ENCODE results near the gene MLLT6. TPM values are rescaled to one million over a fixed set of nuclear protein-coding genes. Genes with fewer than 3 reads are reported as not detected.

The MLLT6 gene
- polyA plus RNA-seq, 4 donors = 85.2 to 96.4 (median 86.6) TPM

DNA sequence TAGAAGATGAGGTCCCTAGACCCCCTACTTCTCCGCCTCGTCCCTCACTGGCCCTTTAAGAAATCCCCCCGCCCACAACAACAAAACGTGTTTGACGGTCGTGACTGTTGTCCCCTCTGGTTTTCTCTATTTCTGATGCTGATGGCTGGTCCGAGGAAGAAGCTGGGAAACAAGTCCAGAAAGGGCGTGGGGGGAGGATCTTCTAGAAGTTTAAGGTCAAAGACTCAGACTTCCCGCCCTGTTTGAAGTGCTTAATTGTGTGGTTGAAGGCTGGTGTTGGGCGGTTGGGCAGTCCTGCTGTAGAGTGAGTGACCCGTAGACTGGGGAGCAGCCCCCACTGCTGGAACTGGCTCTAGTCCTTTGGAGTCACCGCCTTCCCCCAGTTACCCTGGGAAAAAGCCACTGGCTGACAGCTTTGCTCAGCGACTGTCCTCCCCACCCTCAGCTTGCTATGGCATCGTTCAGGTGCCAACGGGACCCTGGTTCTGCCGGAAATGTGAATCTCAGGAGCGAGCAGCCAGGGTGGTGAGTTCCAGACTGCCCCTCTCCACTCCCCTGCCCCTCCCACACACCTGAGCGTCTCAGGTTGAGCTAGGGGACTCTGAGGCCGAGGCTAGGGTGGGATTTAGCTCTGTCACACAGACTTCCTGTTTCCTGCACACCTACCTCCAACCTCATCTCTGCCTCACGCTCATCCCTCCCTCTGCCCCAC, 1.6 kb downstream of the MLLT6 start:
- DNase-seq (ENCODE audit: low read depth in 4 of 4, low spot score in 3 of 4) = no peak

DNA sequence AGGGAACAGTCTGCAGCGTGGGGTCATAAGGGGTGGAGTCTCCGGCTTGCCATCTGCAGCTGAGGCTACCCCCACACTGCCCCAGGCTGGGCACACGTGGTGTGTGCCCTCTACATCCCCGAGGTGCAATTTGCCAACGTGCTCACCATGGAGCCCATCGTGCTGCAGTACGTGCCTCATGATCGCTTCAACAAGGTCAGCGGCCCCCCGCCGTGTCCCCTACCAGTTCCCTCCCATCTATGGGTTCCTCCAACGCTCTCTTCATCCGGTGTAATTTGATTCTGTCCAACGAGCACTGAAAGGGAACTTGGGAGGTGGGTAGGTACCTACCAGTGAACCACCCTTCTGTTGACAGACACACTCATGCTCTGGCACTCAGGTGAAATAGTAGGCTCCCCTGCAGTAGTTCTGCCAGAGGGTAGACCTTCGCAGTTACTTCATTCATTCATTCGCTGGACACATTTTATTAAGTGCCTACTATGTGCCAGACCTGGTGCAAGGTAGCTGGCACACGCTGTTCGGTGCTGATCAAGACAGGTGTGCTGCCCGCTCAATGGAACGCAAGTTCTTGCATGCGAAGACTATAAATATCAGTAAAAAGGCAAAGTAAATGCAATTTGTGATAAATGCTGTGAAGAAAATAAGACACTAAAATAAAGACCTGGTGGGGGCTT, 2.7 kb downstream of the MLLT6 start:
- no peak for DNase-seq (ENCODE audit: low read depth in 4 of 4, low spot score in 3 of 4)

DNA sequence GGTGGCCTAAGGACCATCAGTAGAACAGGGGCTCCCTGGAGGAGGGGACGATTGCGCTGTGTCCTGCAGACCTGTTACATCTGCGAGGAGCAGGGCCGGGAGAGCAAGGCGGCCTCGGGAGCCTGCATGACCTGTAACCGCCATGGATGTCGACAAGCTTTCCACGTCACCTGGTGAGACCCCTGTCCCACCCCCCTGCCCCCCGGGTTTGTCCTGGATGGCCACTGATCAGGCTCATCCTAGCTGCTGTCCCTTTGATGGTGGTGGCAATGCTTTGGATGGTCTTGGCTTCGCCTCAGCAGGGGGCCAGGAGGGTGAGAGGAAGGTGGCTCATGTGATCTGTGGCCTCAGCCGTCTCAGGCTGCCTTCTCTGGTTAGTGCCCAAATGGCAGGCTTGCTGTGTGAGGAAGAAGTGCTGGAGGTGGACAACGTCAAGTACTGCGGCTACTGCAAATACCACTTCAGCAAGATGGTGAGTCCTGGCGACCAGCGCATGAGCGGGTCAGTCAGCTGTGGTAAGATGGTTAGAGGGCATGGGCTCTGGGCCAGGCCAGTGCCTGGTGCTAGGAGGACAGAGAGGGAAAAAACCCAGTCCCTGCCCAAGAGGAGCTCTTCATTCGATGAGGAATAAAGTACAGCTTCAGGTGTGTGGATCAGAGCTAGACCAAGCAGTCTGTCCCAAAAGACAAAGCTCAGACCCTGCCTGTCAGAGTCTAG, 4.2 kb downstream of the MLLT6 start:
- no peak for DNase-seq (ENCODE audit: low read depth in 4 of 4, low spot score in 3 of 4)

DNA sequence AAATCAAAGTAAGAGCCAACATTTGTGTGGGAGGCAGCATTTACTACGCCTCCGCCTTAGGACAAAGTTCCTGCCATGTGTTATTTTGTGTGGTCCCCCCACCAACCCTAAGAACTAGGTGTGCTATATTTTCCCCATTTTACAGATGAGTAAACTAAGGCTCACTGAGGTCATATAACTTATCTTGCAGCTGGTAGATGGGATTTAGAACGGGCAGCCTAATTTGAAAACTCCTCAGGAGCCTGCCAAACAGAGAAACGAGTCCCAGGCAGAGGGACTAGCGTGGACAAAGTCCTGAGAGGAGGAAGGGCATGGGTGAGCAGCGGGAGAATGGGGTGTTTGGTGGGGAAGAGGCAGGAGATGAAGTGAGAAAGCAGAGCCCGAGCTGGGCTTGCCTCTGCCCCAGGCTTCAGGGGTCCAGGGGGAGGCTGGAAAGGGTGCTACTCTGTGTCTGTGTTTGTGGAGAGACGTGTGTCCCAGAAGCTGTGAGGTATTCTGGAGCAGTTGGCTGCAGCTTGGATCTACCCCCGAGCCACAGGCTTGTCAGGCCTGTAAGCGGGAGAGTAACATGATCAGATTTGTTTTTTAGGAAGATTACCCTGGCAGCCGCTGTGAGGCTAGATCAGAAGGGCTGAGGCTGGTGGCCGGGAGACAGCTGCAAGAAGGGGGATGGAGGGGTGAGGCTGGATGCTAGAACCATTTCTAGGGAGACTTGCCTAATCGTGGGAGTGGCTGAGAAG, 5.0 kb downstream of the MLLT6 start:
- DNase-seq (ENCODE audit: low read depth in 4 of 4, low spot score in 3 of 4) = no peak

DNA sequence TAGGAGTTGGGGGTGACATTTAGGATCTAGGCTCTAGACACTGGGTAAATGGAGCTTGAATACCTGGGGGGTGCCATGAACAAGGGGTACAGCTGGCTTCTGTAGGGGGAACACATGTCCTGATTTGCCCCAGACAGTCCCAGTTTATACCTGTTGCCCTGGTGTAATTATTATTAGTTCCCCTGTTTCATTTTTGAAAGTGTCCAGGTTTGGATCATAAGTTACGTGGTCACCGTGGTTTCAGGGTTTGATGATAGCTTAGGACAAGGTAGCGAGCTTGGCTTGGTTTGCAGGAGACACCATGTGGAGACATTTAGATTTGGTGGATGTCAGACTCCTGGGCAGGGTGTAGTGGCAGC, 5.5 kb downstream of the MLLT6 start:
- no peak for DNase-seq (ENCODE audit: low read depth in 4 of 4, low spot score in 3 of 4)

DNA sequence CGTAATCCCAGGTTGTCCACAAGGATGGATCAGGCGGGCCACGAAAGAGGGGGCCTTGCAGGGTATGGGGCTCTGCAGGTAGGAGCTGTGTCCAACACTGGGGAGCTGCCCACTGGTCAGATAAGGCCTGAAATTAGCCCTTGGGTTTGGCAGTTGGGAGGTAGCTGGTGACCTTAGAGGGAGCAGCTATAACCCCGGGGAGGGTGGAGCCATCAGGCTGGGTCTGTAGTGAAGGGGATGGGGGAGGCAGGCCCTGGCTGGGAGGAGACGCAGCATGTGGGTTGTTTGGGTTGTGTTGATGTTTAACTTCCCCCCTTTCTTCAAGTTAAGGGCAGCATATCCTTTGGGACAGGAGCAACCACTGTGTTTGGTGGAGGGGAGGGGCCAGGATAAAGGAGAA, 5.9 kb downstream of the MLLT6 start:
- no peak for DNase-seq (ENCODE audit: low read depth in 4 of 4, low spot score in 3 of 4)

DNA sequence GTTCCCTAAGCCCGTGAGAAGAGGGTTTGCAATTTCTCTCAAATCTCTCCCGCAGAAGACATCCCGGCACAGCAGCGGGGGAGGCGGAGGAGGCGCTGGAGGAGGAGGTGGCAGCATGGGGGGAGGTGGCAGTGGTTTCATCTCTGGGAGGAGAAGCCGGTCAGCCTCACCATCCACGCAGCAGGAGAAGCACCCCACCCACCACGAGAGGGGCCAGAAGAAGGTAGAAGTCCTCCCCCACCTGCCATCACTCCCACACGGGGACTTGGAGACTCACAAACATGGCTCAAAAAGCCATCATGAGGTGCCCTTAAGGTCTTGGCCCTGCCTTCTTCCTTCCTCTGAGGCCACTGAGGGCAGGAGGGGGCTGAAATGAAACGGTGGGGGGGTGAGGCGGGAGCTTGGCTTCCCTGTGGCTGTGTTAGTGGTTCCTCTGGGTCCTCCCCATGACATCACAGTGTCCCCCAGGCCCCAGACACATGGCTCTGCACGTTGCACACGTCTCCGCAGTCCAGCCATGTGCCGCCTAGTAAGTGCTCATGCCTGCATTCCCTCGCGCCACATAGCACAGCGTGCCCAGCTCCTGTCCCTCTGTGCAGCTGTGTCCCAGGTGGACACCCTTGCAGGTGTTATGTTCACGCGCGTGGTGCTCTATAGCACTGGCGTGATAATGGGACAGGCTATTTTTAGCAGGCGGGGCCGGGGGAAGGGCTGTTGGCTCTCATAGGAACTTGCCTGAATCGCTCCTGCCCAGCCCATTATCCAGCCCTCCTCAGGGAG, 6.9 kb downstream of the MLLT6 start:
- DNase-seq (ENCODE audit: low read depth in 4 of 4, low spot score in 3 of 4) = no peak

DNA sequence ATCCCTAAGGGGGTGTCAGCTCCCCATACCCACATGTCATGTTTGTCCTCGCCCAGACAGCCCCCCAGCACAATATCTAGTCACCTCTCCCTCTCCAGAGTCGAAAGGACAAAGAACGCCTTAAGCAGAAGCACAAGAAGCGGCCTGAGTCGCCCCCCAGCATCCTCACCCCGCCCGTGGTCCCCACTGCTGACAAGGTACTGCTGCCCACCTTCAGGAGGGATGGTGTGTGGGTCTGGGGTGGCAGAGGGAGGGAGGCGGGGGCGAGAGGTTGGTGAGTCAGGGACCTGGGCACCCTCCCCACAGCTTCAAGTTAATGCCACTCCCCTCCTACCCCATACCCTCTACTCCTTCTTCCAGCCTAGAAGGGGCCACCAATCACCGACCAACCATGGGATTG, 7.5 kb downstream of the MLLT6 start:
- DNase-seq (ENCODE audit: low read depth in 4 of 4, low spot score in 3 of 4) = no peak

DNA sequence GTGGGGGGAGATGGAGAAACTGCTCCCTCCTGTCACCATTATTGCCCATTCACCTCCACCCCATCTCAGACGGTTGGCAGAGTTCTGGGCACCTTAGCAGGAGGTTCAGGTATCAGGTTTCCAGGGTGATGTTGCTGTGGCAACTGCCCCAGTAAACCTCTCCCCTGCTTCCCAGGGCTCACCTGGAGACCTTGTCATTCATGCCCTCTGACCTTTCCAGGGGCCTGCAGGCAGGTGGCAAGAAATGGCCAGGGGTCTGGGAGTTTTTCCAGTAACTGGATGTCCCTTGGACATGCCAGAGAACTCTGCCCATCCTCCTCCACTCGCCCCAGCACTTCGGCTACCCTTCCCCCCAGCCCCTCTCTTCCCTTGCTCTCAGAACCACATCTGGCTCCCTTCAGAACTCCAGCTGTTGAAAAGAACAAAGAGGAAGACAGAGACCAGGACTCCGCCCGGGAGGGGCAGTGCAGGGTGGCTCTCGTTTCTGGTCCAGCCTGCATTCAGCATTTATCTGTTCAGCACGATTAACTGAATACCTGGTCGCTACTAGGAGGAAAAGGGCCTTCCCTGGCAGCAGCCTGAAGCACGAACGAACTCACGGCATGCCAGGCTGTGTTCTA, 8.5 kb downstream of the MLLT6 start:
- no peak for DNase-seq (ENCODE audit: low read depth in 4 of 4, low spot score in 3 of 4)

DNA sequence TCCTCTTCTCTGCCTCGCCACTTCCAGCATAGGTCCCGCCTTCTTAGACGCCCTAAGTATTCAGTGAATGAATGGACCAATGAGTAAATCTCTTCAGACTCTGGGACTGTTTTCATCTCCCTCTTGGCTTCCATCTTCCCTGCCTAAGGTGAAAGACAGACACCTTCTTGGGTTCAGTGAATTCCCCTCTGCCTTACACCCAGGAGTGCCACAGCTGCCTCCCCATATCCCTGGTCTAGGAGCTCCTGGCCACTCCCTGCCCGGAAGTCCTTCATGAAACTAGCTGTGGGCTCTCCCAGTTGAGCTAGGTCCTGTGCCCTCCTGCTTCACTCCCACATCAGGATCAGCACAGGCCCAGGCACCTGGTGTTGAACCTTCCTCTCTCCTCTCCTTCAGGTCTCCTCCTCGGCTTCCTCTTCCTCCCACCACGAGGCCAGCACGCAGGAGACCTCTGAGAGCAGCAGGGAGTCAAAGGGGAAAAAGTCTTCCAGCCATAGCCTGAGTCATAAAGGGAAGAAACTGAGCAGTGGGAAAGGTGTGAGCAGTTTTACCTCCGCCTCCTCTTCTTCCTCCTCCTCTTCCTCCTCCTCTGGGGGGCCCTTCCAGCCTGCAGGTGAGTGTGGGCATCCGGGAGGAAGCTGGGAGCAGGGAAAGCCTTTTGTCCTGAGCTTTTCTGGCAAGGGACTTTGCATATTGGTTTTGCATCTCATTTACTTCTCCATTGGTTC, 10.3 kb downstream of the MLLT6 start:
- no peak for DNase-seq (ENCODE audit: low read depth in 4 of 4, low spot score in 3 of 4)

DNA sequence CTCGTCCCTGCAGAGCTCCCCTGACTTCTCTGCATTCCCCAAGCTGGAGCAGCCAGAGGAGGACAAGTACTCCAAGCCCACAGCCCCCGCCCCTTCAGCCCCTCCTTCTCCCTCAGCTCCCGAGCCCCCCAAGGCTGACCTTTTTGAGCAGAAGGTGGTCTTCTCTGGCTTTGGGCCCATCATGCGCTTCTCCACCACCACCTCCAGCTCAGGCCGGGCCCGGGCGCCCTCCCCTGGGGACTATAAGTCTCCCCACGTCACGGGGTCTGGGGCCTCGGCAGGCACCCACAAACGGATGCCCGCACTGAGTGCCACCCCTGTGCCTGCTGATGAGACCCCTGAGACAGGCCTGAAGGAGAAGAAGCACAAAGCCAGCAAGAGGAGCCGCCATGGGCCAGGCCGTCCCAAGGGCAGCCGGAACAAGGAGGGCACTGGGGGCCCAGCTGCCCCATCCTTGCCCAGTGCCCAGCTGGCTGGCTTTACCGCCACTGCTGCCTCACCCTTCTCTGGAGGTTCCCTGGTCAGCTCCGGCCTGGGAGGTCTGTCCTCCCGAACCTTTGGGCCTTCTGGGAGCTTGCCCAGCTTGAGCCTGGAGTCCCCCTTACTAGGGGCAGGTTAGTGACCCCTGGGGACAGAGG, 11.4 kb downstream of the MLLT6 start:
- no peak for DNase-seq (ENCODE audit: low read depth in 4 of 4, low spot score in 3 of 4)

DNA sequence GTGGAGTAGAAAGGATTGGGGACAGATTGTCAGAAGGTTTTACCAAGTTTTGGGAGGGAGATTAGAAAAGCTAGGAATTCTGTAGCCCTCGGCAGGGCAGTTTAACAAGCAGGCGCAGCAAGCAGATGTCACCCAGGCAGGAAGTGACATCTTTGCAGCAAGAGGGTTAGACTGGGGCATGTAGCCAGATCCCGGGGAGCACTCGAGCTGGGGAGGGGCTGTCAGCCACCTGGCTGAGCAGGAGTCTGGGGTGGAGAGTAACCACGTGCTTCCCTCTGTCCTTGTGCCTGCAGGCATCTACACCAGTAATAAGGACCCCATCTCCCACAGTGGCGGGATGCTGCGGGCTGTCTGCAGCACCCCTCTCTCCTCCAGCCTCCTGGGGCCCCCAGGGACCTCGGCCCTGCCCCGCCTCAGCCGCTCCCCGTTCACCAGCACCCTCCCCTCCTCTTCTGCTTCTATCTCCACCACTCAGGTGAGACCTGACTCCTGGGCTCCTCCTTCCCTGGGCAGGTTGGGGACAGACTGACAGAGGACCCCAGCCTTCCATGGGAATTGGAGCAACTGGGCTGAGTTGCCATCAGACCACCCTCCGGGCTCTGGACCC, 12.2 kb downstream of the MLLT6 start:
- DNase-seq (ENCODE audit: low read depth in 4 of 4, low spot score in 3 of 4) = no peak

DNA sequence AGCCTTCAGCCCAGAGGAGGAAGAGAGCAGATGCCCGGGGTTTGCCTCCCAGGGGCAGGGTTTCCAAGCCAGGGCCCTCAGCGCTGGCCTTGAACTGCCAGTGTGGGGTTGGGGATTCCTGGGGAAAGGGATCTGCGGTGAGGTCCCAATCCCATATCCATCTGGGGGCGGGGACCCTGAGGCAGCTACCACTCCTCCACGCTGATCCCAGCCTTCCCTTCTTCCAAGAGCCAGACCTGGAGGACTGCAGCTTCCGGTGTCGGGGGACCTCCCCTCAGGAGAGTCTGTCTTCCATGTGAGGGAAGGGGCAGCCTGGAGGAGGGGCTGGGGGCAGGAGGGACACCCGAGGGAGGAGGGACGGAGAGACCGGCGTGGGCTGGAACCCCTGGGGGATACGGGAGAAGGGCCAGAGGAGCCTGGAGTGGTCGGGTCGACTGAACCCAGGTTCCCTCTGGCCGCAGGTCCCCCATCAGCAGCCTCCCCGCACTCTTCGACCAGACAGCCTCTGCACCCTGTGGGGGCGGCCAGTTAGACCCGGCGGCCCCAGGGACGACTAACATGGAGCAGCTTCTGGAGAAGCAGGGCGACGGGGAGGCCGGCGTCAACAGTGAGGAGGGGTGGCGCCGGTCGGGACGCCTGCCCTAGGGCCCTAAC, 14.3 kb downstream of the MLLT6 start:
- DNase-seq (ENCODE audit: low read depth in 4 of 4, low spot score in 3 of 4) = no peak

DNA sequence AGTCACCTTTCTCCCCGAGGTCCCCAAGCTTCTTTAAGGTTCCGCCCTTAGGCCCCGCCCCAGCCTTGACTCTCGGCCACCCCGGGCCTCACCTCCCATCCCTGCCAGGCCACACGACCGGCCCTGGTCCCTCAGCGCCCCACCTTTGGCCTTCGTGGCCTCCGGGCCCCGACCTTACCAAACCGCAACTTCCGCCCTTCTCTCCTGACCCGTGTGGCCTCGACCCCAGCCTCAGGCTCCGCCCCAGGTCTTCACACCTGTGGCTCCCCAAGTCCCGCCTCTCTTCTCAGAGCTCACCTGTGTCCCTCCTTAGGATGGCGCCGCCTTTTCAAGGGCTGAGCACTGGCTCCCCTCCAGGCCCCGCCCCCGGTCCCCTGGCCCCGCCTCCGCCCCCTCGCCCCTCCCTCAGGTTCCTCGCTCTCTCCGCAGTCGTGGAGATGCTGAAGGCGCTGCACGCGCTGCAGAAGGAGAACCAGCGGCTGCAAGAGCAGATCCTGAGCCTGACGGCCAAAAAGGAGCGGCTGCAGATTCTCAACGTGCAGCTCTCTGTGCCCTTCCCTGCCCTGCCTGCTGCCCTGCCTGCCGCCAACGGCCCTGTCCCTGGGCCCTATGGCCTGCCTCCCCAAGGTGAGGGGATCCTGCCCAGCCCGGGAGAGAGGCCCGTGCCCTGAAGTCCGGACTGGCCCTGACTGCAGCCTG, 15.0 kb downstream of the MLLT6 start:
- DNase-seq (ENCODE audit: low read depth in 4 of 4, low spot score in 3 of 4) = no peak

DNA sequence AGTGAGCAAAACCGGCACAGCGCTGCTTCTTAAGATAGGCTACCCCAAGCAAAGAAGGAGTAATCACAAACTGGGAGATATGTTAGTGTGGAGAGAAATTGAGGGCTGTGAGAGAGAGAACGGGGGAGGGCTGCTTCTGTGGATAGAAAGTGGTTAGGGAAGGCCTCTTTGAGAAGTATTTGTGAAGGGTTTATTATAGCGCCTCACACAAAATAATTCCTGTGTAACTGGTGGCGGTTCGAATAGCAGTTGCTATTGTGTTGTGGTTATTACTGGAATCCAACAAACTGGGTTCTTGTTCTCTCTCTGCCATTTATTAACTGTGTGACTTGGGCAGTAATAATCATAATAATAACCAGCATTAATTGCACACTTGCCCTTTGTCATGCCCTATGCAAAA, 15.9 kb downstream of the MLLT6 start:
- DNase-seq (ENCODE audit: low read depth in 4 of 4, low spot score in 3 of 4) = no peak

DNA sequence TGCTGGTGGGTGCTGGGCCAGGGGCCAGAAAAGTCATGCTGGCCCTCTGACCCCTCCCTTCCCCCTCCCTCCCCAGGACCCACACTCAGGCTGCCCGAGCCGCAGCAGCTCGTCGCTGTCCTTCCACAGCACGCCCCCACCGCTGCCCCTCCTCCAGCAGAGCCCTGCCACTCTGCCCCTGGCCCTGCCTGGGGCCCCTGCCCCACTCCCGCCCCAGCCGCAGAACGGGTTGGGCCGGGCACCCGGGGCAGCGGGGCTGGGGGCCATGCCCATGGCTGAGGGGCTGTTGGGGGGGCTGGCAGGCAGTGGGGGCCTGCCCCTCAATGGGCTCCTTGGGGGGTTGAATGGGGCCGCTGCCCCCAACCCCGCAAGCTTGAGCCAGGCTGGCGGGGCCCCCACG, 16.7 kb downstream of the MLLT6 start:
- no peak for DNase-seq (ENCODE audit: low read depth in 4 of 4, low spot score in 3 of 4)

DNA sequence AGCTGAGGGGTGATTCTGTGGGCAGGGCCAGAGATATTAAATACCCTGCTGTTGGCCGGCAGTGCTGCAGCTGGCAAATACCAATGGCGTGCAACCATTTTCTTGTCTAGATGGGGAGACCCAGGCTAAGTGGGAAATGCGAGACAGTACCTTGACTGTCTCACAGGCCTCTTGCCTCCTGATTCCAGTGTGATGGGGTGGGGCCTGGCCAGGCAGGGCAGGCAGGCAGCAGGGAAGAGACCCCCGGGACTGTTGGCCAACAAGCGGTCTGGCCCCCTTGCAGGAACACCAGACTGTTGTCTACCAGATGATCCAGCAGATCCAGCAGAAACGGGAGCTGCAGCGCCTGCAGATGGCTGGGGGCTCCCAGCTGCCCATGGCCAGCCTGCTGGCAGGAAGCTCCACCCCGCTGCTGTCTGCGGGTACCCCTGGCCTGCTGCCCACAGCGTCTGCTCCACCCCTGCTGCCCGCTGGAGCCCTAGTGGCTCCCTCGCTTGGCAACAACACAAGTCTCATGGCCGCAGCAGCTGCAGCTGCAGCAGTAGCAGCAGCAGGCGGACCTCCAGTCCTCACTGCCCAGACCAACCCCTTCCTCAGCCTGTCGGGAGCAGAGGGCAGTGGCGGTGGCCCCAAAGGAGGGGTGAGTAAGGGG, 19.4 kb downstream of the MLLT6 start:
- no peak for DNase-seq (ENCODE audit: low read depth in 4 of 4, low spot score in 3 of 4)

All from right renal pelvis (tissue), 4 donors.